Activated CD4-positive, alpha-beta T cell treated with anti-CD3 and anti-CD28 coated beads, Interleukin-2, amount 50 U/mL, for 4 hours (primary cell): ENCODE measurements around the gene SLC8B1.

ENCODE experiments used
- DNase-seq, 2 experiments: peaks; one replicate each; pipeline ENCODE4 v3.0.0-alpha.2; 2020

The SLC8B1 gene

GRCh38 chr12:113334786-113335539 is at the start of gene SLC8B1:
SLC8B1 (minus strand) TSS chr12:113335109; CDS start chr12:113332878, 2,231 bp downstream.
- DNase-seq: peak; percentile 79 to 83

GRCh38 chr12:113382206-113382605 is 47.3 kb upstream of the SLC8B1 start:
- no peak for DNase-seq

GRCh38 chr12:113381220-113381619 is 46.3 kb upstream of the SLC8B1 start:
- no peak for DNase-seq

- no peak for DNase-seq
Observed at GRCh38 chr12:113378291-113378690, 43.4 kb upstream of the SLC8B1 start.

GRCh38 chr12:113374823-113375428 is 40.0 kb upstream of the SLC8B1 start:
- DNase-seq: no peak

GRCh38 chr12:113373969-113374368 is 39.1 kb upstream of the SLC8B1 start:
- no peak for DNase-seq

- no peak for DNase-seq
Observed at GRCh38 chr12:113373440-113373839, 38.5 kb upstream of the SLC8B1 start.

GRCh38 chr12:113372371-113372770 is 37.5 kb upstream of the SLC8B1 start:
- no peak for DNase-seq

GRCh38 chr12:113371808-113372207 is 36.9 kb upstream of the SLC8B1 start:
- DNase-seq: no peak

GRCh38 chr12:113370923-113371682 is 36.2 kb upstream of the SLC8B1 start:
- DNase-seq: no peak

GRCh38 chr12:113369391-113369985 is 34.6 kb upstream of the SLC8B1 start:
- DNase-seq: no peak

- no peak for DNase-seq
Observed at GRCh38 chr12:113368331-113368730, 33.4 kb upstream of the SLC8B1 start.

- DNase-seq: no peak
Observed at GRCh38 chr12:113366827-113367226, 31.9 kb upstream of the SLC8B1 start.

GRCh38 chr12:113365639-113366395 is 30.9 kb upstream of the SLC8B1 start:
- no peak for DNase-seq

GRCh38 chr12:113364698-113365097 is 29.8 kb upstream of the SLC8B1 start:
- no peak for DNase-seq

GRCh38 chr12:113361574-113362370 is 26.9 kb upstream of the SLC8B1 start:
- no peak for DNase-seq

- DNase-seq: no peak
Observed at GRCh38 chr12:113359939-113360748, 25.2 kb upstream of the SLC8B1 start.

GRCh38 chr12:113359133-113359938 is 24.4 kb upstream of the SLC8B1 start:
- DNase-seq: no peak

GRCh38 chr12:113358381-113359132 is 23.6 kb upstream of the SLC8B1 start, which contains the start of gene PLBD2:
PLBD2 (plus strand) TSS chr12:113358587; CDS start chr12:113358601, 14 bp downstream.
- DNase-seq: peak; percentile 94 to 95
